ENCODE results near the gene GAB4. TPM values are rescaled to one million over a fixed set of nuclear protein-coding genes. Genes with fewer than 3 reads are reported as not detected.

GAB4 gene
- total RNA-seq, 1 experiment from 2014 or later, result not detected

DNA sequence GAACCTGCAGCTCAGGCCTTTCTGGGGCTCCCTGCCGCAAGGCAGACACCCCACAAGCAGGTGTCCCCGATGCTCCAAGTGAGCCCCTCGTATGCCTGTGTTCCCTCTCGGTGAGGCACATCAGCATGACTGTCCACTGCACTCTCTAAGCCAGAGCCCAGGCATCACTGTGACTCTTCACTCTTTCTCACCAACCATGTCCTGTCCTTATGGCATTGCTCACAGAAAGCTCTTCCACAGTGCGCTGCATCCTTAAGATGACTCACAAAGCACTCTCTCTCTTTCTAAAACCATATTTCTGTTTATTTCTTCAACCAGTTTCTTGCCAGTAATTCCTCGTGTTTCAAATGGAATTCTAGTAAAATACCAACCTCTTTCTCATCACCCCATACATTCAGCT lies 18.1 kb downstream of the GAB4 start:
- DNase-seq (ENCODE audit: low read depth), result no peak

DNA sequence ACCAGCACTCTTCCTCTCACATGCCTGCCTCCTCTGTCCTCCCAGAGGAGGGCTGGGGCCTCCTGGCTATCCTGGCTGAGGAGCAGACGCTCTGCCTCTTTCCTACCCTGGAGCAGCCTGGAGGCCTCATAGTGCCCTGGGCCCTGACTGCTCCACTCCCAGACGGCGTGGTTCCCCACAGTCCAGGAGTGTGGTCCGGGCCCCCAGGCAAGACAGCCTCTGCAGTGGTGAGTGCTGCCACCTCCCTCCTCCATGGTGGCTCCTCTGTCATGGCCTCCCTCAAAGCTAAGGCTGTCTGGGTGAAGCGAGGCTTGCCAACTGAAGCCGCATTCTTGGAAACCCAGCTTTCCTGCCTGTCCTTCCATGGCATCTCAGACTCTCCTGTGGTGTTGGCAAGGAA lies 19.8 kb downstream of the GAB4 start:
- no peak for DNase-seq (ENCODE audit: low read depth)

DNA sequence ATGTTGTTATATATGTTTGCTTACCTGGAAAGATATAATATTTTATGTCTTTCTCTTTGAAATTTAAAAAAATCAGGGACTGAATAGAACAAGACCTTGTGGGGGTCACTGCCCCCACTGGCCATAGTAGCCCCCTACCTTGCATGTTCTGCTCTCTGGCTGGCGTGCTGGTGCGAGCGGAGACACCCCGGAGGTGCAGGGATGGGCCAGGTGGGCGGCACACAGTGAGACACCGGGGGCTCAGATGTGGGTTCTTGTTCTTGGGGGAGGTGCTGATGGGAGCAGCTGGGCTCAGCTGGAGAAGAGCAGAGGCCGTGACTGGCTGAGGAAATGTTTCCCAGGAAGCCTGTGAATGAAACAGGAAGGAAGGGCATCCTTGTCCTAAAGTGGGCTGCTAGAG lies 20.2 kb downstream of the GAB4 start:
- DNase-seq (ENCODE audit: low read depth), result no peak

DNA sequence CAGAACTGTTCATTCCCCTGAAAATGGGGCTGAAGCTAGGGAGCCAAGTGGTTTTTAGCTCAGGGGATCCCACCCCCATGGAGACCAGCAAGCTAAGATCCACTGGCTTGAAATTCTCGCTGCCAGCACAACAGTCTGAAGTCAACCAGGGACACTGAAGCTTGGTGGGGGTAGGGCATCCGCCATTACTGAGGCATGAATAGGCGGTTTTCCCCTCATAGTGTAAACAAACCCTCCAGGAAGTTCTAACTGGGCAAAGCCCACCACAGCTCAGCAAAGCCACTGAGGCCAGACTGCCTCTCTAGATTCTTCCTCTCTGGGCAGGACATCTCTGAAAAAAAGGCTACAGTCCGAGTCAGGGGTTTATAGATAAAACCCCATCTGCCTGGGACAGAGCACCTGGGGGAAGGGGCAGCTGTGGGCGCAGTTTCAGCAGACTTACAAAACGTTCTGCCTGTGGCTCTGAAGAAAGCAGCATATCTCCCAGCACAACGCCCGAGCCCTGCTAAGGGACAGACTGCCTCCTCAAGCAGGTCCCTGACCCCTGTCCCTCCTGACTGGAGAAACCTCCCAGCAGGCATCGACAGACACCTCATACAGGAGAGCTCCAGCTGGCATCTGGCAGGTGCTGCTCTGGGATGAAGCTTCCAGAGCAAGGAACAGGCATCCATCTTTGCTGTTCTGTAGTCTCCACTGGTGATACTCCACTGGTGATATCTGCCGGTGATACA lies 32.7 kb downstream of the GAB4 start:
- DNase-seq (ENCODE audit: low read depth), result no peak

DNA sequence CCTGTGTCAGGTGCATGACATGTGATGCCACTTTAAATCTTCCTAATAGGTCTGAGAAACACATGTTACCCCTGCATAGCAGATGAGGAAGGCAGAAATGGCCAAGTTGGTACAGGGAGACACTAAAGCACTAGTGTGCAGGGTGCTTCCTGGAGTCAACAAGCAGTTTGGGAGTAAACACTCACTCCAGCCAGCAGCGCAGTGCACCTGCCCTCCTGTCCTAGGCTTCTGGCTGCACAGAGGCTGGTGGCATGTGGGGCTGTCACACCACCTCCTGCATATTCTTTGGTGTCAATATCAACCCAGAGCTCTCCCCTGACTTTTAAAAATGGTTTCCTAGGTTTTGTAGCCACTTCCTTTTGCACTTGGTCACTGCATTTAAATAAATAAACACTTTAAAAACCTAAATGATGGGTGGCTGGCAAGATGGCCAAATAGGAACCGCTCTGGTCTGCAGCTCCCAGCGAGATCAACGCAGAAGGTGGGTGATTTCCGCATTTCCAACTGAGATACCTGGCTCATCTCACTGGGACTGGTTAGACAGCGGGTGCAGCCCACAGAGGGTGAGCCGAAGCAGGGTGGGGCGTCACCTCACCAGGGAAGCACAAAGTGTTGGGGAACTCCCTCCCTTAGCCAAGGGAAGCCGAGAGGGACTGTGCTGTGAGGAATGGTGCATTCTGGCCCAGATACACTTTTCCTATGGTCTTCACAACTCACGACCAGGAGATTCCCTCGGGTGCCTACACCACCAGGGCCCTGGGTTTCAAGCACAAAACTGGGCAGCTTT lies 33.5 kb downstream of the GAB4 start:
- DNase-seq (ENCODE audit: low read depth), result no peak

DNA sequence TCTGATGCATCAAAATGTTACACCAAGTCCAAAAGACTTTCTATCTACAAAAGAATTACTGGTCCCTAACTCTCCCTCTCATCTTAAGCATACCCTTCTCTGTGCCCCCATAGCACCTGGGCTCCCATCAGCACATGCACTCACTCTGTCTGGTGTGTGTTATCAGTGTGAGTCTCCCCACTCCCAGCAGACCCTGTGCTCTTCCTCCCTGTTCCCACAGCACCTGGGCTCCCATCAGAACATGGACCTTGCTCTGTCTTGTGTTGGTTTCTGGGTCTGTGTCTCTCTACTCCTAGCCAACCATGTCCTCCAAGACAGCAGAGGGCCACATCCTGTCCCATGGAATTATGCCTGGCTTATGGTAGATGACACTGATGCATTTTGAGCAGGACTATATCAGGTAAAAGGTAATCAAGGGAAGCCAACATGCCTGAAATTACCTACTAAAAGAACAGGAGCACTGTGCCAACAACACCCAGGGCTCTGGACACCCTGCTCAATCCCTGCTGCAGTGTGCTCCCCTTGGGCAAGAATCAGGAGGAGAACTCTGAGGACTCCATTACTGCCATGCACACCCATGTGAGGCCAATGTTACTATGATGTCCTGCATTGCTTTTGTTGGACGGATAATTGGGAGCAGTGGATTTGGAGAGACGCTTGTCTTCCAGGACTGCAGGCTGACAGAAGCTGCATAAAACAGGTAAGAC lies 34.3 kb downstream of the GAB4 start:
- DNase-seq (ENCODE audit: low read depth), result no peak

DNA sequence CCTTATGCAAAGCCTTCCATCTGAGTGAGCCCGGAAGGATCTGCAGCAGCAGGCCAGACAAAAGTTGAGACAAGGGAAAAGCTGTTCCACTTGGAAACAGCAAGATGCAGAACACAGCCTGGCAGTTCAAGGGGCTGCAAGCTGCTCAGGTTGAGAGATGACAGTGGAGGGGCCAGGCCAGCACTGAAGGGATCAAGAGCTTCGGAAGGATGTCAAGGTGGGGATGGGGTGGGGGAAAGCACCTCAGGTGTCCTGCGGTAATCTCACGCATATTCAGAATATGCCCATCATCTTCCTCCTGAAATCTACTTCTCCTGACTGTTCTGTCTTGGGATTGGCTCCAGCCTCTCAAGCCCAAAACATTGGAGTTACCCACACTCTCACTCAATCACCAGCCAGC lies 35.7 kb downstream of the GAB4 start:
- DNase-seq (ENCODE audit: low read depth), result no peak

DNA sequence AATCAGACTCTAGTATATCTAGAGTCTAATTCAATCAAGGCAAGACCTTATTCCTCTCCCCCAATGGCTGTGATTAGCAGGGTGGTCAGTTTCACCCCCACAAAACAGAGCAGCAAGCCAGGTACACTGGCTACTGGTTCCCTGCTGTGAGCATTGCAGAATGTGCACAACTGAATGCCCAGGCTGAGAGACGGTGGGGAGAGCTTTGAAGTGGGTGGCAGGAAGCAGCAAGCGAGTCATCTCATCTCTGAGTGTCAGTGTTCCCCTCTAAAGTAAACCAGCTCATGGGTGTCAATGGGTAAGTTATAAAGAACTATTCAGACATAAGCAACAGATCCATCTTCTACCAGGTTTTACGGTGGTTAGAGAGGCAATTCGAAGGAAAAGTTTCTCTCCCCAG lies 37.6 kb downstream of the GAB4 start:
- DNase-seq (ENCODE audit: low read depth), result no peak

DNA sequence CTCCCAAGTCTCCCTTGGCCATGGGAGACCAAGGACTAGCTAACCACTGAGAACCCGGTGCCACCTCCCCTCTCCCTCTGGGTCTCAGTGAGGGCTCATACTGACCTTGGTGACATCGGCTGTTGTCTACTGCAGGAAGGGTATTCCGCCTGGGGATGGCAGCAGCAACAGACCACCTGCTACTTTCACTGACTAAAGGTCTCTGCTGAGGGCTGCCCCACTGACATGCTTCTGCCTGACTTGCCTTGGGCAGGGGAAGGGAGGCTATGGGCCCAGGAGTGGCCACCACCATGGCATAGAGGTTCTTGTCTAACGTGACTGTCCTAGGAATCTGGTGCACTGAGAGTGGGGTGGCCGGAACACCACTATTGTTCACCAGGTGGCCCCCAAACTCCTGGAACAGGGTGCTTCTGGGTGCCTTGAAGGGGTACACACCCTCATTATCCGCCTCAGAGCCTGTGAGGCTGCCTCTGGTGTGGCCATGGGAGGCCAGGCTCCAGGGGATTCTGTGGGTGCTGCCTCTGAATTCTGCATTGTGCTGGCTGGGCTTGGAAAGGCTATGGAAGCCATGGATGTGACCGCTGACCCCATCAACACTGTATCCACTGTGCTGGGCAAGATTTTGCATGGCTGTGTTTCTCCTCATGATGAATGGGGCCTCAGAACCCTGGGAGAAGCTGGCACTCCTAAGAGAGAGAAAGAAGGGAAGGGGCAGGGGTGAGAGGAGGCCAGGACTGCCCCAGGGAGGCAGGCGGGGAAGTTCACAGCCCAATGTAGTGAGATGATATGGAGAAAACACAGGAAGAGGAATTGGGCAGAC lies 38.3 kb downstream of the GAB4 start:
- DNase-seq (ENCODE audit: low read depth), result no peak

DNA sequence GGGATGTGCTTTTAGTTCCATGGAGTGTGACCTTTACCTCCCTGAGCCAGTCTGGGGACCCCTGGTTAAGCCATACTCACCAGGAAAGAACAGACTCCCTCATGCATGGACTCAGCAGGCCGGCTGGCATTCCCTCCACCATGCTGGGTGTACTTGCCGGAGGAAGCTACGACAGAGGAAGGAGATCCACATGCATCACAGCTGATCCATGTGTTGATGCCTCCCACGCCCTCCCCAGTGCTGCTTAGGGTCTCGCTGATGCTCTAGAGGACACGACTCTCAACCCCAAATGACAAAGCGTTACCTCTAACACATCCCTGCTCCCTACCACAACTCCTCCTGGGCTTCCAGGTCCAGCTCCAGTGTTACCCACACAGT lies 39.8 kb downstream of the GAB4 start:
- DNase-seq (ENCODE audit: low read depth), result no peak

DNA sequence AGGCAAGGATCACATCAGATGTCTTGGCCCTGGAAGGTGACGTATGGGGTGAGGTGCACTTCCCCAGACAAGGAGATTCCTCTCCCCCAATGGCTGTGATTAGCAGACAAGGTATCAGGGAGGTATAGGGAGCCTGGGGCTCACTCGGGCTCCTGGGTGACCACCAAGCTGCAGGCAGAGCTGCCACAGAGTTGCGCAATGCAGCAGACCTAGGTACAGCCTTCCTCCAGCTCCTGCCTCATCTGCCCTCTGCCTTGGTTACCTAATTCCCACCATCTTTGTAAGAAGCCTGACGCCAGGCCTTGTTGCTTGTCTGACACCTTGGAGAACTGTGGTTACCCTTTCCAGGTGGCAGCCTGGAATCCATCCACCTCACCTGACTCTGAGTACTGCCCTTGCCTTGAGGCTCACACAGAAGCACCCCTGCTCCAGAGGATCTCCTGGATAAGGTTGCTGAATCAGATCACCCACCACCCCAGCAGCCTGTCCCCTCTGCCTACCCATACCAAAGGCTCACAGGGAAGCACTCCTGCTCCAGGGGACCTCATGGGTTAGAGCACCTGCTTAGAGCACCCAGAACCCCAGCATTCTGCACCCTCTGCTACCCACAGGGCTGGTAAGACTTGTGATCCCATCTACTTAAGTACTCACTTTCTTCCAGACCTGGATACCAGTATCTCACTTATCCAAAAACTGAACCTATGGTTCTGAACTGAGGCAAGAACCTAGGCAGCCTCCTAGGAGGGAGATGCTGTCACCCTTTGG lies 40.4 kb downstream of the GAB4 start:
- DNase-seq (ENCODE audit: low read depth), result no peak

DNA sequence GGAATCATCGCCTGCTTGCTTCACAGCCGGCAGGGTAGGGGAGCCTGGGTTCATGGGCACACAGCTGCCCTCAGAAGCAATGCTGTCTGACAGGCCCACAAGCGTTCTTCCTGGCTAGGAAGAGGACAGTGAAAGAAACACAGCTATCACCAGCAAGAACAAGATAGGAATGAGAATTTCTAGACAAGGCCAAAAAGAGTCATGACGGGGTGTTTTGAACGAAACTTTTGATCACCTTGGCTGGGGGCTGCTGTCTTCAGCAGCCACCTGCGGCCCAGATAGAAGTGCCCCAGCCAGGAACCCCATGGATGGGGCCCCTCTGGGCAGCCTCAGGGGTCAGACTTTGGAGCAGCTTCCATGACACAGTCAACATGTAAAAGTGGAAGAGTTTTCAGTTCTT lies 41.8 kb downstream of the GAB4 start:
- DNase-seq (ENCODE audit: low read depth), result no peak

DNA sequence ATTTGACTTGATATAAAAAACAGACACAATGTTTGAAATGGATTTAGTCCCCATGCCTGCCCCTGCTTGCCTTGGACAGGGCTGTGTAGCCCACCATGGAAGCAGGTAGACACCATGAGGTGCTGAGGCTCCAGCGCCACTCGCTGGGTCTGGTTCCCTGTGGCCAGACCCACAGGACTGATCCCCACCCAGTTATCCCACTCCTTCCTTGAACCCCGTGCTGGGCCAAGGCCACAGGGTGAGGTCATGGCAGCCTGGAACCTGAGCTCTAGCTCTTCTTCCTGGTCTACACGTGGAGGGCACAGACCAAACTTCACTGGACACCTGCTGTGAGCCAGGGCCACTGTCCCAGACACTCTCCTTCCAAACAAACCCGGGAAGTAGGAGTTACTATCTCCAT lies 42.5 kb downstream of the GAB4 start:
- DNase-seq (ENCODE audit: low read depth), result no peak

DNA sequence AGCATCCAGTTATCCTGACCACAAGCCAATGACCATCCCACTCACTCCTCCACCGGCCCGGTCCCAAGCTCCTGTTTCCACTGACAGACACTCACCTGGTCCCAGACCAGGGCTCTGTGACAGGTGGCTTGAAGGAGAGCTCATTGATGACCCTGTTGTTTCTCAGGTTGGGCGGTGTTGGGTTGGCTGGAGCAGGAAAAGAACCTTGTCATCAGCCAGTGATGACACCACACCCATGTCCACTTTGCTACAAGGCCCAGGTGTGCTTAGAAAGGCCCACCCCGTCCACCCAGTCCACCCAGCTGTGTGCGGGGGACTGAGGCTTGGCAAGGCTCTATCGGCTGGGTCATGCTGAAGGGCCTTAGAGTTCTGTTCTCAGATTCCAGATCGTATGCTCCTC lies 42.9 kb downstream of the GAB4 start:
- DNase-seq (ENCODE audit: low read depth), result no peak

DNA sequence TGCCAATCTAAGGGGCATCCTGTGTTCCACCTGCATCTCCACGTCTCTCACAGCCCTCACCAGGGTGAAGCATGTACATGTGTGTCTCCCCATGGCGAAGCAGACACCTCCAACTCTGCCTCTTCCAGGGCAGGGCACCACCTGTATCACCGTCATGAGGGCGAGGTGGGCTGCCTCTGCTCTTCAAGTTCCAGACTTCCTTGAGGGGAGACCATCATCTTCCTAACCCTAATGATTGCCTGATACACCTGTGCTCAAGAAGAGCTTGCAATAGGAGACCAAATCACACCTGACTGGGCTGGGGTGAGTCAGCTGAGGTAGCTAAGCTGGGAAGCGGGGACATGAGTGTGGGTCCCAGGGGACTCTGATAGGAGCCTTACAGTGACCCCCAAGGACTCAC lies 43.7 kb downstream of the GAB4 start:
- DNase-seq (ENCODE audit: low read depth), result no peak

DNA sequence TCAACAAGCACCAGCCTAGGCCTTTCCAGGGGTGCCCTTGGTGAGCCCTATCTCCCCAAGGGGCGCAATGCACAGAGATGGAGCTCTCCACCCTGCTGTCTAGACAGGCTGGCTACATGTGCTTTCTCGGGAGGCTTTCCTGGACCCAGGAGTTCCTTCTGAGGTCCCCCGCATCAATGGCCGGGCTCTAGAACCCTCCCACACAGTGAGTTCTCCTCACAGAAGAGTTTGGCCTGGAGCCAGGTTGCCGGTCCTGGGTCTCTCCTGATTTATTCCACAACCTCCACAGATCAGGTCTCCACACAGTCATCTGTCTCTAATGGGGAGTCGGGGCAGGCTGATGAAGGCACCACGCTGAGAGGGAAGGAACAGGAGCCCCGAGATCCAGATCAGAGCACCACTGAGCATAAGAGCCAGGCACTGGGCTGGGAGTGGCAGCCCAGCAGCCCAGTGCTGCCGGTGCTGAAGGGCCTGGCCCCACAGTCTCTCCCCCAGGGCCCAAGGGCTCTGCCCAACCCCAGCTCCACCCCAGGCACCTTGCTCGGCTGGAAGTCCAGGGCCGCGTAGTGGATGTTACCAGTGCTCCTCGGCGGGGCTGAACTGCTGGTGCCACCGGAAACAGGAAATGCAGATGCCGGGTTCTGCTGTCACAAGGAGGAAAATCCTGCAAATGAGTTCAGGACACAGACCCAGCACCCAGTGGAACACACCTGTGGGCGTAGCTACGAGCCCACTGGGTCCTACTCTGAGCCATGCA lies 44.7 kb downstream of the GAB4 start:
- no peak for DNase-seq (ENCODE audit: low read depth)

DNA sequence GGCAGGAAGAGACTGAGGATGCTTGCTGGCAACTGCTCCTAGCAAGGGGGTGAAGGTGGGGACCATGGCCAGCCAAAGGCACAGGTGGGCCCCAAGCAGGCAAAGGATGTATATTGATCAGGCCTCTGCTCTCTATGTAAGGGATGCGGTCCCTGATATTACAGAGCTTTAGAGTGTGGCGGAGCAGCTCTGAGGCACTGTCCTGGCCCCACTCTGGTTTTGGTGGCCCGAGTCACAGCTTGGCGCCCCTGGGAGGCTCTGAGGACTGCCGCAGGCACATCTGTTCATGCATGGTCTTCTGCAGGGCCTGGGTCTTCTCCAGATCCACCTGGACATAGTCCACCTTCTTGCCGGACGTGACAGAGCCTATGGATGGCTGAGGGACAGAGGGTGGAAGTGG lies 45.5 kb downstream of the GAB4 start:
- no peak for DNase-seq (ENCODE audit: low read depth)

DNA sequence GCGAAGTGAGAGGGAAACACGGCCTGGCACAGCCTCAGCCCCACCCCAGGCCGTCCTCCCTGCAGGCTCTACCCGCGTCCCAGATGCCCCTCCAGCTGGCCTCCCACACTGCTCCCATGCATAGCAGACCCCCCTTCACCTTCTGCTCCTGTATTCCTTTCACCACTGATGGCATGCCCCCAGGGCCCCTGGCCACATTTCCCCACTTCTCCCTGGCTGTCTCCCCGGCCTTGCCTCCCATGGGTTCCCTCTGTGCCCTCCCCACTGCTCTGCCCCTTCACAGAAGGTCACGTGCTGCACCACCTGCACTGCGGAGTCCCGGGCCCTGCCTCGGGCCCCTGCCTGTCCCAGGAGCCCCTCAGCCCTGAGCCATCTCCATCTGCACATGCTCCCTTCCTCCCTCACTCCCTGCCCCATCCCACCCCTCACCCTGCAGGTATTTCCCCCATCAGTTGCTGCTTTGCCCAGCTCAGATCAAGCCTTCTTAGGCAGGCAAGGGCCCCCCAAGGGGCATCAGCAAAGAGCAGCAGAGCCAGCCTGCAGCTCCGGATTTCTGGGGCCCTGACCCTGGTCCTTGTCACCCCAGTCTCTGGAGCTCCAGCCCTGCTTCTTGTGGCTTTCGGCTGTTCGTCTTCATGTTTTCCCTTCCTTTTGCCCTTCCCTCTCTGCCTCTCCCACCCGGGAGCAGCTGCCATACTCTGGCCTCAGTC lies 46.4 kb downstream of the GAB4 start:
- no peak for DNase-seq (ENCODE audit: low read depth)

DNA sequence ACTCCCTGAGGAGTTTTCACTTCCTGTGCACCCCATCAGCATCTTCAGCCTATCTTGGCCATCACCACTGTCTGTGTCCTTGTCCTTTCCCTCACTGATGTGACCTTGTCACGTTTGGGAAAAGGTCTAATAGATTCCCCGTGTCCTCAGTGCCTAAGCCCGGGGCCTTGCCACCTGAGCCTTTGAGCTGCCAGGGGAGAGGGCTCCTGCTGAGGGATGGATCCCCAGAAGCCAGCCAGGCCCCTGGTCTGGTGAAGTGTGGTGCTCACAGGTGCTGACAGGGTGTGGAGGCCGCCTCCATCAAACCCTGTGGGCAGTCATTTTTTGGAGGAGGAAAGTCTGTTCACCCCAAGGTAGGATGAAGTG lies 47.2 kb downstream of the GAB4 start:
- no peak for DNase-seq (ENCODE audit: low read depth)
